ENCODE data around the gene TTC39B. TPM values are rescaled to one million over a fixed set of nuclear protein-coding genes. Genes with fewer than 3 reads are reported as not detected.

TTC39B gene
- total RNA-seq, 1 donor from 2014 or later, result 6.6 TPM

- DNase-seq (ENCODE audit: low spot score, unreplicated experiment), result no peak
- H3K4me3 Mint-ChIP-seq (ENCODE audit: low read depth), result no peak overlapping the region
- no peak overlapping the region for H3K27ac Mint-ChIP-seq
- no peaks in the 10 kb centered on the region for H3K9me3 Mint-ChIP-seq (ENCODE audit: low read depth)
- H3K27me3 Mint-ChIP-seq, result no peaks in the 10 kb centered on the region
- H3K4me1 Mint-ChIP-seq (ENCODE audit: low read depth), result peaks cover 2% of the 10 kb centered on the region
- TF ChIP-seq, protein P1, sequence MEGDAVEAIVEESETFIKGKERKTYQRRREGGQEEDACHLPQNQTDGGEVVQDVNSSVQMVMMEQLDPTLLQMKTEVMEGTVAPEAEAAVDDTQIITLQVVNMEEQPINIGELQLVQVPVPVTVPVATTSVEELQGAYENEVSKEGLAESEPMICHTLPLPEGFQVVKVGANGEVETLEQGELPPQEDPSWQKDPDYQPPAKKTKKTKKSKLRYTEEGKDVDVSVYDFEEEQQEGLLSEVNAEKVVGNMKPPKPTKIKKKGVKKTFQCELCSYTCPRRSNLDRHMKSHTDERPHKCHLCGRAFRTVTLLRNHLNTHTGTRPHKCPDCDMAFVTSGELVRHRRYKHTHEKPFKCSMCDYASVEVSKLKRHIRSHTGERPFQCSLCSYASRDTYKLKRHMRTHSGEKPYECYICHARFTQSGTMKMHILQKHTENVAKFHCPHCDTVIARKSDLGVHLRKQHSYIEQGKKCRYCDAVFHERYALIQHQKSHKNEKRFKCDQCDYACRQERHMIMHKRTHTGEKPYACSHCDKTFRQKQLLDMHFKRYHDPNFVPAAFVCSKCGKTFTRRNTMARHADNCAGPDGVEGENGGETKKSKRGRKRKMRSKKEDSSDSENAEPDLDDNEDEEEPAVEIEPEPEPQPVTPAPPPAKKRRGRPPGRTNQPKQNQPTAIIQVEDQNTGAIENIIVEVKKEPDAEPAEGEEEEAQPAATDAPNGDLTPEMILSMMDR (IDR thresholded peaks at IDR 0.05; ENCODE audit: unreplicated experiment), result no peak
- peaks cover 3% of the 10 kb centered on the region for H3K36me3 Mint-ChIP-seq (ENCODE audit: insufficient read depth)
Observed at GRCh38 chr9:15271403-15271802, 35.6 kb downstream of the TTC39B start.

DNA sequence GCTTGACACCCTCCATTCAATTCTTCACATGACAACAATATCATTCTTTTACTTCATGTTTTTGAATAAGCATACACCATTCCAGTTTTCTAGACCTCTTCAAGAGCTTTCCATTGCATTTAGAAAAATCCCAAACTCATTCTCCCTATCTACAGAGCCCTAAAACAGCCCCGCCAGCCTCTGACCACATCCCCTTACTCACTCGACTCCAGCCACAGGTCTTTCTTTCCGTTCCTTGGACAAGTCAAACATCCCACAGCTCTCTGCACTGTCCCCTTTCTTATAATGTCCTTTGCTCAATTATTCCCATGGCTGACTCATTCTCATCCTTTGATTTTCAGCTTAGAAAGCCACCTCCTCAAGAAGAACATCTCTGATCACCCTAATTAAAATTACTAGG lies 38.2 kb downstream of the TTC39B start:
- Mint-ChIP-seq H3K27ac (no peak overlapping the region), H3K36me3 (ENCODE audit: insufficient read depth) (peaks cover 3% of the 10 kb centered on the region), H3K4me1 (ENCODE audit: low read depth) (no peaks in the 10 kb centered on the region), H3K27me3 (no peaks in the 10 kb centered on the region), H3K9me3 (ENCODE audit: low read depth) (no peaks in the 10 kb centered on the region), H3K4me3 (ENCODE audit: low read depth) (no peak overlapping the region)
- DNase-seq (ENCODE audit: low spot score, unreplicated experiment), result no peak
- TF ChIP-seq, protein P1 (IDR thresholded peaks at IDR 0.05; ENCODE audit: unreplicated experiment), result no peak

DNA sequence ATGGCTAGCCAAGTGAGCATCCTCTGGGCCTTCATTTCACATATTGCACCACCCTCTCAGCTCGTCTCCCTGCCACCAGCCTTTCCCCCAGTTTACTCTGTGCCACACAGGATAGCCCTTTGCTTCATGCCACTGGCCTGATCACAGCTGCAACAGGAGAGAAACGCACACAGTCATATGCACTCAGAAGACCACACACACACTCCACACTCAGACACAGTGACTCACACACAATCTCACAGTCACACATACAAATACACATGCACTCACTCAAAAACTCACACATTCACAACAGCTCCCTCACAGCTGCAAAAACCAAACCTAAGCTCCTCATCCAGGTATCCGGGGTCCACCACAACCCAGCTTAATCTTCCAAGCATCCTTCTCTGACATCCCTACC lies 38.7 kb downstream of the TTC39B start:
- Mint-ChIP-seq H3K9me3 (ENCODE audit: low read depth) (no peaks in the 10 kb centered on the region), H3K27ac (no peak overlapping the region), H3K4me1 (ENCODE audit: low read depth) (no peaks in the 10 kb centered on the region), H3K36me3 (ENCODE audit: insufficient read depth) (peaks cover 3% of the 10 kb centered on the region), H3K4me3 (ENCODE audit: low read depth) (no peak overlapping the region), H3K27me3 (no peaks in the 10 kb centered on the region)
- TF ChIP-seq, protein P1 (IDR thresholded peaks at IDR 0.05; ENCODE audit: unreplicated experiment), result no peak
- no peak for DNase-seq (ENCODE audit: low spot score, unreplicated experiment)

GRCh38 chr9:15264918-15265317 lies 42.1 kb downstream of the TTC39B start:
- Mint-ChIP-seq H3K4me1 (ENCODE audit: low read depth) (peaks cover 2% of the 10 kb centered on the region), H3K27me3 (no peaks in the 10 kb centered on the region), H3K4me3 (ENCODE audit: low read depth) (no peak overlapping the region), H3K36me3 (ENCODE audit: insufficient read depth) (peaks cover 3% of the 10 kb centered on the region), H3K27ac (no peak overlapping the region), H3K9me3 (ENCODE audit: low read depth) (no peaks in the 10 kb centered on the region)
- TF ChIP-seq, protein P1 (IDR thresholded peaks at IDR 0.05; ENCODE audit: unreplicated experiment), result no peak
- no peak for DNase-seq (ENCODE audit: low spot score, unreplicated experiment)

- Mint-ChIP-seq H3K27ac (no peak overlapping the region), H3K27me3 (no peaks in the 10 kb centered on the region), H3K4me1 (ENCODE audit: low read depth) (peaks cover 2% of the 10 kb centered on the region), H3K36me3 (ENCODE audit: insufficient read depth) (peaks cover 3% of the 10 kb centered on the region), H3K4me3 (ENCODE audit: low read depth) (no peak overlapping the region), H3K9me3 (ENCODE audit: low read depth) (no peaks in the 10 kb centered on the region)
- TF ChIP-seq, protein P1 (IDR thresholded peaks at IDR 0.05; ENCODE audit: unreplicated experiment), result no peak
- no peak for DNase-seq (ENCODE audit: low spot score, unreplicated experiment)
Observed at GRCh38 chr9:15262581-15262980, 44.4 kb downstream of the TTC39B start.

Data from progenitor cell of endocrine pancreas (in vitro differentiated cells).